Upper lobe of right lung (tissue), 1 donor: Measurements from ENCODE around the gene EPN3. TPM values are rescaled to one million over a fixed set of nuclear protein-coding genes. Genes with fewer than 3 reads are reported as not detected.

Experiments
- ATAC-seq: fragments of 200-7000 bp; cut with Tn5 transposase; one replicate; pipeline ENCODE4 v1.9.1; 2020; ENCODE audit warnings: mild to moderate bottlenecking, moderate library complexity
- DNase-seq: peaks from one replicate; pipeline ENCODE4 v3.0.0-alpha.2; 2020
- H3K27ac ChIP-seq: fragments of 200-600 bp; one replicate; pipeline ENCODE4 v1.8.0; 2022
- H3K27me3 ChIP-seq: fragments of 200-600 bp; one replicate; pipeline ENCODE4 v1.8.0; 2022; ENCODE audit warnings: mild to moderate bottlenecking
- H3K36me3 ChIP-seq: fragments of 200-600 bp; one replicate; pipeline ENCODE4 v1.8.0; 2022
- H3K4me1 ChIP-seq: fragments of 200-600 bp; one replicate; pipeline ENCODE4 v1.8.0; 2022
- H3K4me3 ChIP-seq: fragments of 200-600 bp; one replicate; pipeline ENCODE4 v1.8.0; 2022; ENCODE audit warnings: mild to moderate bottlenecking
- H3K9me3 ChIP-seq: fragments of 200-600 bp; one replicate; pipeline ENCODE4 v1.8.0; 2022
- intact Hi-C: fragments of 100-400 bp; cut with DNase I; formaldehyde crosslinking; loops from one replicate; pipeline ENCODE4 v1.11.0; 2022
- total RNA-seq: library from RNA; stranded (reverse); fragmentation: NEBNext Ultra II Directional; extraction: Animal tissue kit (Norgen Biotek cat#: 25700); gene quantifications from one replicate; pipeline ENCODE4 v1.2.1, GENCODE V29; 2021
- TF ChIP-seq, protein P1 (sequence below): fragments of 200-600 bp; IDR thresholded peaks from one replicate; pipeline ENCODE4 v1.8.0; 2022; ENCODE audit warnings: antibody characterized with exemption
- donor health status: DM: no; HTN: yes; CAD: no; lungs with severe emphysema.

EPN3 gene
- total RNA-seq, 1 donor from 2014 or later: 0.09 TPM

DNA sequence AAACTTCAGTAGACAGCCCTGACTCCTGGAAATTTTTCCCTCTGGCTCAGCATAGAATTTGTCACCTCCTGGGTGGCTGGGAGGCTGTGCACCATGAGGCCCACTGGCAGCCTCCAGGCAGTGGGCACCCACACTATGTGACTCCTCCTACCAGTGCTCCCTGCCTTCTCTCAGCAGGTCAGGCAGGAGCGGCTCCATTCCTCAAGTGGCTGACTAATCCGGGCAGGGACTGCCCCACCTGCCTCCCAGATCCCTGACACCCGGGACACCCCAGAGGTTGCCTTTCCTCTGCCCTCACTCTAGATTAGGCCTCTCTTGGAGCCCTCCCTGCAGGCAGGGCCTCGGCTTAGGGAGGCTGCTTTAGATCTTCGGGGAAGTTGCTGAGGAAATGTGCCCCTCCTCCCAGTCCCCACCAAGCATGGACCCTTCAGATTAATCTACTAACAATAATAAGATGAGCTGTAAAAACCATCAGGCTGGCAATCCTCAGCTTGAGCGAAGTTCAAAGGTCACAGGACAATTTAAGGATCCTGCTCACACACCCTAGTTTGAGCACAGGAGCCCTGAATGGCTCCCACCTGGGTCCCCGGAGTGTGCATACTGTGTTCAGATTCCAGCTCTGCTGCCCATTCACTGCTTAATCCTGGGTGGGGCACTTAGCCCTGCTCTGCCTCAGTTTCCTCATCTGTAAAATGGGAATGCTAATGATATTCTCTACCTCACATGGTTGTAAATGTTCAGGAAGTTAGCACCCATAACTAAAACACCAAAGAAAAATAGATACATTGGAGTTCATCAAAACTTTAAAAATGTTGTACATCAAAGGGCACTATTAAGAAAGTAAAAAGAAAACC, 34.3 kb upstream of the EPN3 start:
- intact Hi-C loops: no loop called here
- ATAC-seq (peak; percentile 90), DNase-seq (no peak)

GRCh38 chr17:50499270-50499669, 33.3 kb upstream of the EPN3 start:
- Histone ChIP-seq H3K4me1 (no peaks in the 10 kb centered on the region), H3K4me3 (no peak overlapping the region), H3K36me3 (no peaks in the 10 kb centered on the region), H3K27me3 (no peaks in the 10 kb centered on the region), H3K9me3 (no peaks in the 10 kb centered on the region), H3K27ac (no peak overlapping the region)
- TF ChIP-seq, protein P1, sequence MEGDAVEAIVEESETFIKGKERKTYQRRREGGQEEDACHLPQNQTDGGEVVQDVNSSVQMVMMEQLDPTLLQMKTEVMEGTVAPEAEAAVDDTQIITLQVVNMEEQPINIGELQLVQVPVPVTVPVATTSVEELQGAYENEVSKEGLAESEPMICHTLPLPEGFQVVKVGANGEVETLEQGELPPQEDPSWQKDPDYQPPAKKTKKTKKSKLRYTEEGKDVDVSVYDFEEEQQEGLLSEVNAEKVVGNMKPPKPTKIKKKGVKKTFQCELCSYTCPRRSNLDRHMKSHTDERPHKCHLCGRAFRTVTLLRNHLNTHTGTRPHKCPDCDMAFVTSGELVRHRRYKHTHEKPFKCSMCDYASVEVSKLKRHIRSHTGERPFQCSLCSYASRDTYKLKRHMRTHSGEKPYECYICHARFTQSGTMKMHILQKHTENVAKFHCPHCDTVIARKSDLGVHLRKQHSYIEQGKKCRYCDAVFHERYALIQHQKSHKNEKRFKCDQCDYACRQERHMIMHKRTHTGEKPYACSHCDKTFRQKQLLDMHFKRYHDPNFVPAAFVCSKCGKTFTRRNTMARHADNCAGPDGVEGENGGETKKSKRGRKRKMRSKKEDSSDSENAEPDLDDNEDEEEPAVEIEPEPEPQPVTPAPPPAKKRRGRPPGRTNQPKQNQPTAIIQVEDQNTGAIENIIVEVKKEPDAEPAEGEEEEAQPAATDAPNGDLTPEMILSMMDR: no peak
- no peak for DNase-seq
- intact Hi-C loops: no loop called here
- no peak for ATAC-seq

More for the DNA sequence above, 34.3 kb upstream of the EPN3 start:
- TF ChIP-seq, protein P1: no peak
- Histone ChIP-seq H3K36me3 (no peaks in the 10 kb centered on the region), H3K27me3 (no peaks in the 10 kb centered on the region), H3K27ac (no peak overlapping the region), H3K4me3 (no peak overlapping the region), H3K9me3 (no peaks in the 10 kb centered on the region), H3K4me1 (no peaks in the 10 kb centered on the region)

- Histone ChIP-seq H3K4me1 (no peaks in the 10 kb centered on the region), H3K9me3 (no peaks in the 10 kb centered on the region), H3K36me3 (no peaks in the 10 kb centered on the region), H3K27me3 (no peaks in the 10 kb centered on the region), H3K4me3 (no peak overlapping the region), H3K27ac (no peak overlapping the region)
- intact Hi-C loops: no loop called here
- ATAC-seq (no peak), DNase-seq (no peak)
- TF ChIP-seq, protein P1: no peak
Observed at GRCh38 chr17:50499721-50500120, 32.8 kb upstream of the EPN3 start.

GRCh38 chr17:50501054-50501453, 31.5 kb upstream of the EPN3 start:
- Histone ChIP-seq H3K4me1 (no peaks in the 10 kb centered on the region), H3K27me3 (no peaks in the 10 kb centered on the region), H3K9me3 (no peaks in the 10 kb centered on the region), H3K4me3 (no peak overlapping the region), H3K36me3 (no peaks in the 10 kb centered on the region), H3K27ac (no peak overlapping the region)
- ATAC-seq (no peak), DNase-seq (no peak)
- TF ChIP-seq, protein P1: peak; percentile 49
- intact Hi-C loops: no loop called here

GRCh38 chr17:50502301-50502990, 30.1 kb upstream of the EPN3 start:
- intact Hi-C loops: no loop called here

More at GRCh38 chr17:50502301-50502990, 30.1 kb upstream of the EPN3 start:
- no peaks in the 10 kb centered on the region for H3K4me1 ChIP-seq
- TF ChIP-seq, protein P1: no peak
- no peak for DNase-seq
- no peaks in the 10 kb centered on the region for H3K27me3 ChIP-seq
- H3K4me3 ChIP-seq: no peak overlapping the region
- no peaks in the 10 kb centered on the region for H3K9me3 ChIP-seq
- no peaks in the 10 kb centered on the region for H3K36me3 ChIP-seq
- ATAC-seq: no peak
- no peak overlapping the region for H3K27ac ChIP-seq
